Endothelial cell of umbilical vein (primary cell): ENCODE data around the gene C10orf67. TPM values are rescaled to one million over a fixed set of nuclear protein-coding genes. Genes with fewer than 3 reads are reported as not detected.
"Not testable (repeated sequence)": the region's sequence is repeated elsewhere in the genome, so short reads cannot be mapped to it uniquely, and the experiment has no call there.

Experiments used
- BruUV-seq: library from RNA; stranded (reverse); fragments of 400-500 nt; replicated peaks from 2 replicates; lab custom pipeline; 2021; lab: Mats Ljungman, UMichigan
- CTCF ChIA-PET: fragments of 300-600, 350-600 bp; sonication (Branson Sonifier 250); formaldehyde crosslinking; loops from one replicate; lab custom pipeline; 2021; ENCODE audit warnings: antibody characterized with exemption, inconsistent platforms; lab: Charles Lee
- POLR2A ChIA-PET: fragments of 300-600, 350-600 bp; sonication (Branson Sonifier 250); formaldehyde crosslinking; loops from one replicate; lab custom pipeline; 2021; ENCODE audit warnings: antibody characterized with exemption, inconsistent platforms; lab: Charles Lee
- DNase-seq: peaks from one replicate; pipeline ENCODE4 v3.0.0-alpha.2; 2011; ENCODE audit warnings: low read depth, low spot score
- FAIRE-seq: peaks from 2 replicates; lab custom pipeline; 2011; peaks lifted over from hg19 to GRCh38; lab: Jason Lieb, UNC
- H2AFZ ChIP-seq: 2 replicates; pipeline ENCODE4 v1.6.0; 2012; ENCODE audit warnings: low read depth, low read length, control low read depth, inconsistent platforms
- H3K27ac ChIP-seq: 2 replicates; pipeline ENCODE4 v1.5.1; 2011; ENCODE audit warnings: low read depth, mild to moderate bottlenecking, control low read depth, low read length, moderate library complexity; ENCODE audit not compliant: insufficient read depth
- H3K27me3 ChIP-seq, 2 experiments: 2 replicates each; pipeline versions ENCODE4 v1.6.0 to v1.6.1; 2011; ENCODE audit warnings: low read length in 2 of 2, mixed read lengths in 1 of 2; ENCODE audit not compliant: control insufficient read depth in 2 of 2, insufficient read depth in 2 of 2
- H3K36me3 ChIP-seq, 2 experiments: 2 replicates in 1 of 2; 3 replicates in 1 of 2; pipeline ENCODE4 v1.5.1; 2011; ENCODE audit warnings: low read length in 2 of 2, mild to moderate bottlenecking in 1 of 2, moderate library complexity in 1 of 2; ENCODE audit not compliant: control insufficient read depth in 2 of 2, insufficient read depth in 2 of 2; ENCODE audit errors: extremely low read depth in 1 of 2
- H3K4me1 ChIP-seq: 3 replicates; pipeline ENCODE4 v1.5.1; 2011; ENCODE audit warnings: mild to moderate bottlenecking, low read length; ENCODE audit not compliant: control insufficient read depth, insufficient read depth; ENCODE audit errors: extremely low read depth
- H3K4me2 ChIP-seq: 2 replicates; pipeline ENCODE4 v1.6.1; 2011; ENCODE audit warnings: low read length, control low read depth, mixed read lengths; ENCODE audit not compliant: insufficient read depth
- H3K4me3 ChIP-seq, 3 experiments: fragments of 200-600 bp in 1 of 3; sonication (generic), shearing (Covaris generic) in 1 of 3; replicated peaks in 1 of 3; 2 replicates each; pipeline ENCODE4 v1.5.1; 2011 to 2016; ENCODE audit warnings: control low read depth in 3 of 3, low read length in 3 of 3, mild to moderate bottlenecking in 2 of 3, inconsistent platforms in 1 of 3, low read depth in 1 of 3, moderate library complexity in 1 of 3; ENCODE audit not compliant: insufficient read depth in 1 of 3
- H3K79me2 ChIP-seq: 2 replicates; pipeline ENCODE4 v1.6.0; 2012; ENCODE audit warnings: low read length, inconsistent platforms; ENCODE audit not compliant: control insufficient read depth, insufficient read depth
- H3K9ac ChIP-seq: replicated peaks from 2 replicates; pipeline ENCODE3; 2011; ENCODE audit warnings: low read length, control low read depth; ENCODE audit not compliant: insufficient read depth; ENCODE audit errors: extremely low read depth
- H3K9me1 ChIP-seq: replicated peaks from 3 replicates; pipeline ENCODE4 v1.6.0; 2011; ENCODE audit warnings: mild to moderate bottlenecking, low read length; ENCODE audit not compliant: control insufficient read depth, insufficient read depth; ENCODE audit errors: extremely low read depth
- H3K9me3 ChIP-seq: replicated peaks from 2 replicates; pipeline ENCODE4 v1.5.1; 2012; ENCODE audit warnings: low read length, inconsistent platforms; ENCODE audit not compliant: control insufficient read depth, insufficient read depth
- H4K20me1 ChIP-seq: replicated peaks from 2 replicates; pipeline ENCODE3; 2011; ENCODE audit warnings: mild to moderate bottlenecking, low read length; ENCODE audit not compliant: control insufficient read depth, insufficient read depth; ENCODE audit errors: extremely low read depth
- CTCF ChIP-seq, 2 donors: IDR thresholded peaks; 1 replicate in 1 of 2; 2 replicates in 1 of 2; pipeline ENCODE4 v1.5.1; 2011; ENCODE audit warnings: low read length in 2 of 2, mild to moderate bottlenecking in 2 of 2, moderate library complexity in 2 of 2, control low read depth in 1 of 2, inconsistent platforms in 1 of 2, low read depth in 1 of 2; ENCODE audit not compliant: insufficient read depth in 1 of 2; ENCODE audit errors: extremely low read depth in 1 of 2
- EZH2 ChIP-seq: IDR thresholded peaks from 2 replicates; pipeline ENCODE4 v1.6.1; 2012; ENCODE audit warnings: borderline replicate concordance, low read depth, mild to moderate bottlenecking, moderate library complexity, low read length, inconsistent platforms; ENCODE audit not compliant: severe bottlenecking
- FOS ChIP-seq: IDR thresholded peaks from 2 replicates; pipeline ENCODE4 v1.6.1; 2011; ENCODE audit warnings: mild to moderate bottlenecking, low read length, moderate library complexity, borderline replicate concordance; ENCODE audit not compliant: insufficient read depth
- GATA2 ChIP-seq: IDR thresholded peaks from 2 replicates; pipeline ENCODE4 v1.7.0; 2011; ENCODE audit warnings: low read depth, mild to moderate bottlenecking, moderate library complexity, mixed read lengths, low read length; ENCODE audit not compliant: insufficient read length, insufficient read depth
- JUN ChIP-seq: IDR thresholded peaks from 2 replicates; pipeline ENCODE4 v1.6.1; 2011; ENCODE audit warnings: borderline replicate concordance, low read depth; ENCODE audit not compliant: insufficient read length, insufficient read depth
- MAX ChIP-seq: IDR thresholded peaks from 2 replicates; pipeline ENCODE4 v1.6.1; 2011; ENCODE audit not compliant: insufficient read depth, insufficient read length
- MYC ChIP-seq: IDR thresholded peaks from one replicate; pipeline ENCODE4 v1.6.1; 2011; ENCODE audit warnings: mild to moderate bottlenecking, low read depth, low read length
- POLR2A ChIP-seq: IDR thresholded peaks from 2 replicates; pipeline ENCODE4 v1.6.1; 2012; ENCODE audit warnings: low read depth, mild to moderate bottlenecking, control low read depth, low read length
- POLR2AphosphoS5 ChIP-seq: IDR thresholded peaks from 2 replicates; pipeline ENCODE4 v1.6.1; 2012; ENCODE audit warnings: low read depth, mild to moderate bottlenecking, control low read depth, low read length, moderate library complexity; ENCODE audit not compliant: insufficient read depth
- dilution Hi-C: fragments of 300-500 bp; cut with MboI; formaldehyde crosslinking; loops from one replicate; pipeline ENCODE4 v1.15.0; 2019; ENCODE audit warnings: low sequenced_read_pairs; ENCODE audit not compliant: extremely low pct_ligation_motif_present
- intact Hi-C: fragments of 100-400 bp; cut with micrococcal nuclease; formaldehyde crosslinking; loops from one replicate; pipeline ENCODE4 v1.10.0; 2022
- polyA plus RNA-seq, 4 experiments: library from polyadenylated mRNA; depleted of rRNA in 3 of 4; stranded (reverse) in 3 of 4; unstranded in 1 of 4; fragments of >200 nt; gene quantifications; 2 replicates each; pipeline versions ENCODE4 v1.2.1 to v1.2.3, GENCODE V29; 2011 to 2012; ENCODE audit warnings: missing spikeins in 1 of 4
- total RNA-seq: library from RNA; stranded (reverse); gene quantifications from 2 replicates; pipeline ENCODE4 v1.2.3, GENCODE V29; 2021

C10orf67 gene
- total and polyA plus RNA-seq, 2 donors (not counting 3 experiments of a cell fraction or from before 2014, with no cell fraction given) = not detected

GRCh38 chr10:23351926-23352519 is 7.4 kb upstream of the C10orf67 start:
- ChIA-PET CTCF (no interaction called here), POLR2A (no interaction called here)
- no peak for FAIRE-seq
- Histone ChIP-seq H3K4me3 (no peak overlapping the region), H3K9ac (no peak overlapping the region), H3K9me3 (peaks cover 1% of the 10 kb centered on the region), H3K27ac (no peak overlapping the region), H3K4me1 (no peaks in the 10 kb centered on the region), H4K20me1 (no peaks in the 10 kb centered on the region), H3K27me3 (no peaks in the 10 kb centered on the region), H2AFZ (no peak overlapping the region), H3K79me2 (no peaks in the 10 kb centered on the region), H3K4me2 (no peak overlapping the region), H3K36me3 (no peaks in the 10 kb centered on the region), H3K9me1 (no peaks in the 10 kb centered on the region)
- DNase-seq = no peak
- TF ChIP-seq MAX (no peak), POLR2AphosphoS5 (no peak), EZH2 (no peak), FOS (no peak), CTCF (IDR thresholded peaks at IDR 0.05; ENCODE audit: extremely low read depth in 1 of 2, insufficient read depth in 1 of 2, low read depth in 1 of 2, low read length in 2 of 2) (no peak), MYC (no peak), GATA2 (no peak), POLR2A (no peak), JUN (no peak)
- dilution Hi-C loops (no loop called here), intact Hi-C loops (no loop called here)
- BruUV-seq = no TSS peak

GRCh38 chr10:23350706-23351105 is 6.1 kb upstream of the C10orf67 start:
- H3K79me2 ChIP-seq, H3K4me3 ChIP-seq, H3K36me3 ChIP-seq, DNase-seq, POLR2A ChIA-PET, H3K9me3 ChIP-seq, intact Hi-C loops, H3K27me3 ChIP-seq, H3K27ac ChIP-seq, CTCF ChIA-PET, H3K4me1 ChIP-seq, FAIRE-seq, H3K4me2 ChIP-seq, H4K20me1 ChIP-seq, H3K9me1 ChIP-seq, H3K9ac ChIP-seq, H2AFZ ChIP-seq, dilution Hi-C loops, BruUV-seq: not testable (repeated sequence)
